Measurements from ENCODE around the gene OVAAL. TPM values are rescaled to one million over a fixed set of nuclear protein-coding genes. Genes with fewer than 3 reads are reported as not detected.
A peak's percentile ranks its signal among the peaks of the same experiment; 100 is the strongest.
"Not testable (repeated sequence)": the region's sequence is repeated elsewhere in the genome, so short reads cannot be mapped to it uniquely, and the experiment has no call there.

OVAAL gene
- total RNA-seq, 1 donor from 2014 or later: not detected

- no peak overlapping the region for H3K27ac ChIP-seq (ENCODE audit: low read depth, low read length)
- no peak overlapping the region for H3K9ac ChIP-seq (ENCODE audit: low read depth in 1 of 3, low read length in 3 of 3)
- no peaks in the 10 kb centered on the region for H3K36me3 ChIP-seq (ENCODE audit: control insufficient read depth in 3 of 3, insufficient read depth in 3 of 3, low read length in 3 of 3)
- H3K4me3 ChIP-seq (ENCODE audit: low read length in 3 of 3): no peak overlapping the region
- peaks cover 0 to 7% (median 1%) of the 10 kb centered on the region in 3 donors for H3K4me1 ChIP-seq (ENCODE audit: control insufficient read depth in 3 of 3, insufficient read depth in 3 of 3, low read length in 3 of 3)
- peaks cover 0 to 3% (median 0%) of the 10 kb centered on the region in 3 donors for H3K27me3 ChIP-seq (ENCODE audit: control insufficient read depth in 3 of 3, insufficient read depth in 3 of 3, low read length in 3 of 3)
- H3K9me3 ChIP-seq (ENCODE audit: control insufficient read depth in 3 of 3, low read length in 3 of 3): no peaks in the 10 kb centered on the region
Measured at GRCh38 chr1:180536821-180537372, 21.9 kb upstream of the OVAAL start.

GRCh38 chr1:180539136-180539535, 19.6 kb upstream of the OVAAL start:
- Histone ChIP-seq H3K27me3 (ENCODE audit: control insufficient read depth in 3 of 3, insufficient read depth in 3 of 3, low read length in 3 of 3) (peaks cover 0 to 3% (median 0%) of the 10 kb centered on the region in 3 donors), H3K27ac (ENCODE audit: low read depth, low read length) (no peak overlapping the region), H3K9me3 (ENCODE audit: control insufficient read depth in 3 of 3, low read length in 3 of 3) (no peaks in the 10 kb centered on the region), H3K36me3 (ENCODE audit: control insufficient read depth in 3 of 3, insufficient read depth in 3 of 3, low read length in 3 of 3) (no peaks in the 10 kb centered on the region), H3K9ac (ENCODE audit: low read depth in 1 of 3, low read length in 3 of 3) (no peak overlapping the region), H3K4me3 (ENCODE audit: low read length in 3 of 3) (no peak overlapping the region), H3K4me1 (ENCODE audit: control insufficient read depth in 3 of 3, insufficient read depth in 3 of 3, low read length in 3 of 3) (peaks cover 6 to 9% (median 8%) of the 10 kb centered on the region in 3 donors)

GRCh38 chr1:180540697-180541594, 17.8 kb upstream of the OVAAL start:
- no peak overlapping the region for H3K27ac ChIP-seq (ENCODE audit: low read depth, low read length)
- H3K9ac ChIP-seq (ENCODE audit: low read depth in 1 of 3, low read length in 3 of 3): no peak overlapping the region
- H3K4me3 ChIP-seq (ENCODE audit: low read length in 3 of 3): no peak overlapping the region
- H3K36me3 ChIP-seq (ENCODE audit: control insufficient read depth in 3 of 3, insufficient read depth in 3 of 3, low read length in 3 of 3): no peaks in the 10 kb centered on the region
- no peaks in the 10 kb centered on the region for H3K9me3 ChIP-seq (ENCODE audit: control insufficient read depth in 3 of 3, low read length in 3 of 3)
- H3K27me3 ChIP-seq (ENCODE audit: control insufficient read depth in 3 of 3, insufficient read depth in 3 of 3, low read length in 3 of 3): peaks cover 0 to 3% (median 0%) of the 10 kb centered on the region in 3 donors
- H3K4me1 ChIP-seq (ENCODE audit: control insufficient read depth in 3 of 3, insufficient read depth in 3 of 3, low read length in 3 of 3): peaks cover 6 to 9% (median 7%) of the 10 kb centered on the region in 3 donors

- Histone ChIP-seq H3K9me3 (ENCODE audit: control insufficient read depth in 3 of 3, low read length in 3 of 3) (no peaks in the 10 kb centered on the region), H3K4me1 (ENCODE audit: control insufficient read depth in 3 of 3, insufficient read depth in 3 of 3, low read length in 3 of 3) (peaks cover 9 to 11% (median 10%) of the 10 kb centered on the region in 3 donors), H3K9ac (ENCODE audit: low read depth in 1 of 3, low read length in 3 of 3) (no peak overlapping the region)
Measured at GRCh38 chr1:180542113-180542837, 16.5 kb upstream of the OVAAL start.

GRCh38 chr1:180542838-180543145, 16.0 kb upstream of the OVAAL start:
- H3K4me3 ChIP-seq (ENCODE audit: low read length in 3 of 3): no peak overlapping the region
- peak overlapping the region; percentile 17 for H3K27ac ChIP-seq (ENCODE audit: low read depth, low read length)
- no peak overlapping the region for H3K9ac ChIP-seq (ENCODE audit: low read depth in 1 of 3, low read length in 3 of 3)
- H3K36me3 ChIP-seq (ENCODE audit: control insufficient read depth in 3 of 3, insufficient read depth in 3 of 3, low read length in 3 of 3): no peaks in the 10 kb centered on the region
- H3K9me3 ChIP-seq (ENCODE audit: control insufficient read depth in 3 of 3, low read length in 3 of 3): no peaks in the 10 kb centered on the region
- H3K27me3 ChIP-seq (ENCODE audit: control insufficient read depth in 3 of 3, insufficient read depth in 3 of 3, low read length in 3 of 3): no peaks in the 10 kb centered on the region
- peaks cover 10 to 12% (median 11%) of the 10 kb centered on the region in 3 donors for H3K4me1 ChIP-seq (ENCODE audit: control insufficient read depth in 3 of 3, insufficient read depth in 3 of 3, low read length in 3 of 3)

More at GRCh38 chr1:180542113-180542837, 16.5 kb upstream of the OVAAL start:
- no peak overlapping the region for H3K4me3 ChIP-seq (ENCODE audit: low read length in 3 of 3)
- H3K36me3 ChIP-seq (ENCODE audit: control insufficient read depth in 3 of 3, insufficient read depth in 3 of 3, low read length in 3 of 3): no peaks in the 10 kb centered on the region
- peak overlapping the region; percentile 17 for H3K27ac ChIP-seq (ENCODE audit: low read depth, low read length)
- H3K27me3 ChIP-seq (ENCODE audit: control insufficient read depth in 3 of 3, insufficient read depth in 3 of 3, low read length in 3 of 3): no peaks in the 10 kb centered on the region

- H3K4me3 ChIP-seq (ENCODE audit: low read length in 3 of 3): no peak overlapping the region
Measured at GRCh38 chr1:180544050-180544449, 14.7 kb upstream of the OVAAL start.

GRCh38 chr1:180545991-180546390, 12.8 kb upstream of the OVAAL start:
- no peak overlapping the region for H3K4me3 ChIP-seq (ENCODE audit: low read length in 3 of 3)
- H3K4me1 ChIP-seq (ENCODE audit: control insufficient read depth in 3 of 3, insufficient read depth in 3 of 3, low read length in 3 of 3): peaks cover 11 to 15% (median 13%) of the 10 kb centered on the region in 3 donors
- H3K9me3 ChIP-seq (ENCODE audit: control insufficient read depth in 3 of 3, low read length in 3 of 3): no peaks in the 10 kb centered on the region
- no peak overlapping the region for H3K27ac ChIP-seq (ENCODE audit: low read depth, low read length)
- no peaks in the 10 kb centered on the region for H3K27me3 ChIP-seq (ENCODE audit: control insufficient read depth in 3 of 3, insufficient read depth in 3 of 3, low read length in 3 of 3)
- H3K9ac ChIP-seq (ENCODE audit: low read depth in 1 of 3, low read length in 3 of 3): no peak overlapping the region
- H3K36me3 ChIP-seq (ENCODE audit: control insufficient read depth in 3 of 3, insufficient read depth in 3 of 3, low read length in 3 of 3): no peaks in the 10 kb centered on the region

More at GRCh38 chr1:180544050-180544449, 14.7 kb upstream of the OVAAL start:
- no peak overlapping the region for H3K27ac ChIP-seq (ENCODE audit: low read depth, low read length)
- peaks cover 11 to 15% (median 13%) of the 10 kb centered on the region in 3 donors for H3K4me1 ChIP-seq (ENCODE audit: control insufficient read depth in 3 of 3, insufficient read depth in 3 of 3, low read length in 3 of 3)
- H3K9ac ChIP-seq (ENCODE audit: low read depth in 1 of 3, low read length in 3 of 3): no peak overlapping the region
- no peaks in the 10 kb centered on the region for H3K36me3 ChIP-seq (ENCODE audit: control insufficient read depth in 3 of 3, insufficient read depth in 3 of 3, low read length in 3 of 3)
- H3K9me3 ChIP-seq (ENCODE audit: control insufficient read depth in 3 of 3, low read length in 3 of 3): no peaks in the 10 kb centered on the region
- H3K27me3 ChIP-seq (ENCODE audit: control insufficient read depth in 3 of 3, insufficient read depth in 3 of 3, low read length in 3 of 3): no peaks in the 10 kb centered on the region

GRCh38 chr1:180548686-180549317, 10.0 kb upstream of the OVAAL start:
- no peaks in the 10 kb centered on the region for H3K27me3 ChIP-seq (ENCODE audit: control insufficient read depth in 3 of 3, insufficient read depth in 3 of 3, low read length in 3 of 3)
- peaks cover 4 to 8% (median 6%) of the 10 kb centered on the region in 3 donors for H3K4me1 ChIP-seq (ENCODE audit: control insufficient read depth in 3 of 3, insufficient read depth in 3 of 3, low read length in 3 of 3)
- no peaks in the 10 kb centered on the region for H3K9me3 ChIP-seq (ENCODE audit: control insufficient read depth in 3 of 3, low read length in 3 of 3)
- no peaks in the 10 kb centered on the region for H3K36me3 ChIP-seq (ENCODE audit: control insufficient read depth in 3 of 3, insufficient read depth in 3 of 3, low read length in 3 of 3)
- H3K9ac ChIP-seq (ENCODE audit: low read depth in 1 of 3, low read length in 3 of 3): no peak overlapping the region
- no peak overlapping the region for H3K27ac ChIP-seq (ENCODE audit: low read depth, low read length)
- H3K4me3 ChIP-seq (ENCODE audit: low read length in 3 of 3): no peak overlapping the region

GRCh38 chr1:180549770-180550169, 9.0 kb upstream of the OVAAL start:
- not testable (repeated sequence) for H3K9ac ChIP-seq (ENCODE audit: low read depth in 1 of 3, low read length in 3 of 3); H3K4me3 ChIP-seq (ENCODE audit: low read length in 3 of 3)

More at GRCh38 chr1:180549770-180550169, 9.0 kb upstream of the OVAAL start:
- not testable (repeated sequence) for H3K27ac ChIP-seq (ENCODE audit: low read depth, low read length); H3K4me1 ChIP-seq (ENCODE audit: control insufficient read depth in 3 of 3, insufficient read depth in 3 of 3, low read length in 3 of 3); H3K36me3 ChIP-seq (ENCODE audit: control insufficient read depth in 3 of 3, insufficient read depth in 3 of 3, low read length in 3 of 3); H3K9me3 ChIP-seq (ENCODE audit: control insufficient read depth in 3 of 3, low read length in 3 of 3); H3K27me3 ChIP-seq (ENCODE audit: control insufficient read depth in 3 of 3, insufficient read depth in 3 of 3, low read length in 3 of 3)
